AG10803 (cell line): ENCODE data around the gene FCHSD1.
A peak's percentile ranks its signal among the peaks of the same experiment; 100 is the strongest.

ENCODE experiments used
- DNase-seq: peaks from one replicate; pipeline ENCODE4 v3.0.0; 2010; ENCODE audit warnings: low read depth
- H3K4me3 ChIP-seq: 2 replicates; pipeline ENCODE4 v1.5.1; 2011; ENCODE audit warnings: mild to moderate bottlenecking, low read length, control low read depth
- TF ChIP-seq, protein P1 (sequence below): conservative IDR thresholded peaks from 2 replicates; pipeline ENCODE4 v1.5.1; 2011; ENCODE audit warnings: mild to moderate bottlenecking, low read length, control low read depth, inconsistent platforms

Gene FCHSD1

DNA sequence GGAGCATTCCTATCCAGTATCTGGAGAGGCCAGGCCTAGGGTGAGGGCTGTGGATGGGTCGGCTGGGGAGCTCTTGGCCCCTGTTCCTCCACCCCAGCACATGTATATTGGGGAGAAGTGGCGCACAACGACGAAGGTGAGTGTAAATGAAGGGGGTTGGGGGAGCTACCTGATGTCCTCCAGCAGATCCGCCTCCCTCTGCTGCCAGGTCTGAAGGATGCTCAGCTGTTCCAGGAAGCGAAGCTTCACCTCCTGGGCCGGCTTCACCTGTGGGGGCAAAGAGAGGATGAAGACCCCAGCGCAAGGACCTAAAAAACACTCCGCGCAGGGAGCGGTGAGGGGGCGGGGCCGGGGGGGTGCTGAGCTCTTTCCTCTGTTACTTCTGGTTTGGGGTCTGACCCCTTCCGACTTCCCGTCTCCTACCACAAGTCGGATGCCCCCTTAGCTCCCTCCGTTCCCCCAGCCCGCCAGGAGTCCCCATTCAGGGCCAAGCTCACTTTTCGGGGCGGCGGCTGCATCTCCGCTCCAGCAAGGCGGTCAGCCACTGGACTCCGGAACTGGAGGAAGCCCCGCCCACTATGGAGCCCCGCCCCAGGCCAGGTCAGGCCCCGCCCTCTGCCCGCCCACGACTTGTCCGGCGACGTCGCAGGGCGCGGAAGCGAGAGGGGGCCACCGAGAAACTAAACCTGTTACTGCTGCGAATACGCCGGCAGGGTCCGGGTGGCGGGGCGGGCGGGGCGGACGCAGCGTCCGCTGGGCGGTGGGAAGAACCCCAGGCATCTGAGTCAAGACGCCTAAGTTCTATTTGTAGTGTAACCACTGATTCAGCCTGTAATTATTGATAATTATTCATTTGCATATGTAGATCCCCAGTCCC lies at the start of gene FCHSD1:
Gene FCHSD1 (minus strand): TSS at position 568 of the 877 bp plus-strand sequence. CDS start 50 bp downstream, at position 518.
- TF ChIP-seq, protein P1, sequence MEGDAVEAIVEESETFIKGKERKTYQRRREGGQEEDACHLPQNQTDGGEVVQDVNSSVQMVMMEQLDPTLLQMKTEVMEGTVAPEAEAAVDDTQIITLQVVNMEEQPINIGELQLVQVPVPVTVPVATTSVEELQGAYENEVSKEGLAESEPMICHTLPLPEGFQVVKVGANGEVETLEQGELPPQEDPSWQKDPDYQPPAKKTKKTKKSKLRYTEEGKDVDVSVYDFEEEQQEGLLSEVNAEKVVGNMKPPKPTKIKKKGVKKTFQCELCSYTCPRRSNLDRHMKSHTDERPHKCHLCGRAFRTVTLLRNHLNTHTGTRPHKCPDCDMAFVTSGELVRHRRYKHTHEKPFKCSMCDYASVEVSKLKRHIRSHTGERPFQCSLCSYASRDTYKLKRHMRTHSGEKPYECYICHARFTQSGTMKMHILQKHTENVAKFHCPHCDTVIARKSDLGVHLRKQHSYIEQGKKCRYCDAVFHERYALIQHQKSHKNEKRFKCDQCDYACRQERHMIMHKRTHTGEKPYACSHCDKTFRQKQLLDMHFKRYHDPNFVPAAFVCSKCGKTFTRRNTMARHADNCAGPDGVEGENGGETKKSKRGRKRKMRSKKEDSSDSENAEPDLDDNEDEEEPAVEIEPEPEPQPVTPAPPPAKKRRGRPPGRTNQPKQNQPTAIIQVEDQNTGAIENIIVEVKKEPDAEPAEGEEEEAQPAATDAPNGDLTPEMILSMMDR, result no peak
- DNase-seq, result peak; percentile 74
- H3K4me3 ChIP-seq, result peak within 1 kb of the TSS; percentile 84

DNA sequence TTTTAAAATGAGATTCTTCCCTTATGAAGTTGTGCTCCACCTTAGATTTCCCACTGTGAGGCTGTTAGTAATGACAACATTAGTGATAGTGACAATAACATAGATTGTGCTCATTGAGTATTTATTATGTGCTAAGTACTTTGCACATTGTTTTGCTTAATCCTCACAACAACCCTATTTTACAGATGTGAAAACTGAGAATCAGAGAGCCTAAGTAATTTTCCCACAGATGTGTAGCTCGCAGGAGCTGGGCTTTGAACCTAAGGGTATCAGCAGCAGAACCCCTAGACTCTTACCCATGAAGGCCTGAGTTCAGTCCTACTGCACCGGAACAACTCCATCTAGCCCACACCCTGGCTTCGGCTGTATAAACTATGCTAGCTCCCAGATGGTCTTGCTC lies 46.4 kb upstream of the FCHSD1 start:
- no peak for DNase-seq
- TF ChIP-seq, protein P1, result no peak
- no peak overlapping the region for H3K4me3 ChIP-seq

DNA sequence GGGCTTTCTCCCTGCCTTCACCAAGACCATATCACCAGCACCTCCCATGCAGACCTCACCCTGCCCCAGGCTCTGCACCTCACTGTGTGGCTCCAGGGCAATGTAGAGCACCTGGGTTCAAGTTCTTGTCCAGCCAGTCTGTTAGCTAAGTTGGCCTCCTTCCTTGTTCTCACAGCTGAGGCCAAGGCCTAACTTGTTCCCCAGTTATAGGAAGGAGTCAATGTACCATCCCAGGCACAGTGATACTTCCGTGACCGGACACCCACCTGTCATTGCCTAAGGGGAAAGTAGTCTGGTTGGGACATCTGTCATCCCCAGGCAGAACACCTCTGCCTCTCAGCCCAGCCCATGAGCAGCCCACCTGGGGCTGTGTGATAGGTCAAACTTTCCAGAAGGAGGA lies 45.2 kb upstream of the FCHSD1 start:
- no peak for DNase-seq
- TF ChIP-seq, protein P1, result no peak
- no peak overlapping the region for H3K4me3 ChIP-seq

DNA sequence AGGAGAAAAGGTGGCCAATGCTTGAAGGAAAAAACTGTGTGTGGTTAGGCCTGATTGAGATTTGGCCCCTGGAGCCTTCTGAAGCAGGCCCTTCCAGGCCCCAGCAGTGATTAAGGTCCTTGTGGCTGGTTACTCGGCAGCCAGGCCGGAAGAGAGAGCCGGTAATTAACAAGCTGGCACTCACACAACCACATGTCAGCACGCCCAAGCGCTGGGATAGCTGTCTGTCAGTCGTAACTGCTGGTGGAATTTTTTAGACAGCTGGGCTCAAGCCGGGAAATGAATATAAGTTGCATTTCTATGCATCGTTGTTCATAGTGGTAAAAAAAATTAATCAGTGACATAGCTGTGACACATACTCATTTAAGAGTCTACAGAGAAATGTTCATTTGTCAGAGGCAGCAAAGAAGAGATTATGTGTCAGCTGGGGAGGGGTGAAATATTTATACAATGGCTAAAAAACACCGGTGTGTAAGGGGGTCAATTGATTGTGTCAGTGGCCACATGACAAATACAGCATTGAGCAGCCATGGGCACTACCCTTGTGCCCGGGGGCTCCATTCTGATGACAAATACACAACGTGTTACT lies 44.5 kb upstream of the FCHSD1 start:
- TF ChIP-seq, protein P1, result no peak
- H3K4me3 ChIP-seq, result no peak overlapping the region
- DNase-seq, result peak; percentile 33

DNA sequence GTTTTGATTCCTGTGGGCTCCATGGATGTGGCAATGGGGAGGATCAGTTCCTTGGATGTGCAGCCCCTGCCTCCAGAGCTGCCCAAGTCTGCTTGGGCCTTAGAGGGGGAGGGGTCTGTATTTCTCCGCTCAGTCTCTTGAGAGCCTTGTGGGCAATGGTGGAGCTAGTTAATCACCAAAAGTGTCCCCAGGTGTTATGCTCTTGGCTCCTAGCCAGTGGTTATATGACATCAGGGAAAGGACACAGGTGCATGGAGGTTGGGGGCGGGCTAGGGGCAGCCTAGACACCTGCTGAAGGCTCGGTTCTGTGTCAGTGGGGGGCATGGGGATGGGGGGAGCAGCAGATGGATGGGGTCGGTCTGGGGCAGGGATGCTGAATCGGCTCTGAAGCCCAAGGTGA lies 43.3 kb upstream of the FCHSD1 start:
- no peak overlapping the region for H3K4me3 ChIP-seq
- no peak for DNase-seq
- TF ChIP-seq, protein P1, result no peak

DNA sequence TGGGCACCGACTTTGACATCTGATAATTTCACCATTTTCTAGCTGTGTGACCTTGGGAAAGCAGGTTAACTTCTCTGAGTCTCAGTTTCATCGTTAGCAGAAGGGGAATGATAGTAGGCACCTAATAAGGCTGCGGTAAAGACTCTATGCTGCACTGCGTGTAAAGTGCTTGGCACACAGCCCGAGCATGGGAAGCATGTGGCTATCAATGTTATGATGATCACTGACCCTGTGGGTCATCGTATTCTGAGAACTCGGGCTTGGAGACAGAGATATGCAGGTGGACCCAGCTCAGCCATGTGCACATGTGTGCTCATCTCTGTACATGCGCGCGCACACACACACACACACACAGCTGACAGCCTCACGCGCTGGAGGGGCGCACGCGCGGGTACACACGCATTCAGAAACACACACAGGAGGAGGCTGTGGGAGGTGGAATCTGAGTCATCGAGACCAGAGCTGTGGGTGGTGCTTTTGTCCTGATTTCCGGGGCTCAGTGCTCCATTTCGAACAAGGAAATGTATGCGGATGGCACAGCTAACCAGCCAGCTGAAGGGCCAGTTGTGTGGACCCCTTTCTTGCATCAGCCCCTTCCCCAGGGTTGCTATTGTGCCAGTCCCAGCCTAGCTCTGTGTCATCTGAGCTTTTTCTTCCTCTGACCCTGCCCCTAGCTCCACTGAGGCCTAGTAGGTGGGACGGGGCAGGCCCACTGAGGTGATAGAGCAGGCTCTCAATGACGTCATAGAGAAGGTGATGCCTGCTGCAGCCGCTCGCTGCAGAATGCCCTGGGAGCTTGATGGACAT lies 41.9 kb upstream of the FCHSD1 start:
- no peak for DNase-seq
- H3K4me3 ChIP-seq, result no peak overlapping the region
- TF ChIP-seq, protein P1, result no peak
